WI38 (cell line): ENCODE results near the gene ASH1L.

Source experiments
- H3K4me3 ChIP-seq: 2 replicates; pipeline ENCODE4 v1.5.1; 2011; ENCODE audit warnings: low read depth, mild to moderate bottlenecking, control low read depth, low read length
- CTCF ChIP-seq: IDR thresholded peaks from 2 replicates; pipeline ENCODE4 v1.5.1; 2012; ENCODE audit warnings: low read depth, mild to moderate bottlenecking, control low read depth, low read length

Gene ASH1L

GRCh38 chr1:155472491-155473083 is 90.0 kb downstream of the ASH1L start:
- no peak for TF ChIP-seq CTCF
- H3K4me3 ChIP-seq, result no peak overlapping the region

- no peak for TF ChIP-seq CTCF
- no peak overlapping the region for H3K4me3 ChIP-seq
Observed at GRCh38 chr1:155471891-155472290, 90.7 kb downstream of the ASH1L start.

GRCh38 chr1:155471026-155471425 is 91.6 kb downstream of the ASH1L start:
- H3K4me3 ChIP-seq, result no peak overlapping the region
- TF ChIP-seq CTCF, result no peak

GRCh38 chr1:155466996-155467395 is 95.6 kb downstream of the ASH1L start:
- TF ChIP-seq CTCF, result no peak
- no peak overlapping the region for H3K4me3 ChIP-seq

- no peak overlapping the region for H3K4me3 ChIP-seq
- TF ChIP-seq CTCF, result no peak
Observed at GRCh38 chr1:155466617-155466972, 96.0 kb downstream of the ASH1L start.

GRCh38 chr1:155463865-155464650 is 98.5 kb downstream of the ASH1L start:
- H3K4me3 ChIP-seq, result no peak overlapping the region
- TF ChIP-seq CTCF, result no peak

GRCh38 chr1:155458111-155458510 is 104.5 kb downstream of the ASH1L start:
- no peak overlapping the region for H3K4me3 ChIP-seq
- no peak for TF ChIP-seq CTCF
